NB4 (cell line): ENCODE data around the gene VENTX.

Experiments used
- MYC ChIP-seq: IDR thresholded peaks from 2 replicates; pipeline ENCODE4 v1.6.1; 2011; ENCODE audit warnings: low read depth, low read length
- POLR2A ChIP-seq: IDR thresholded peaks from 2 replicates; pipeline ENCODE4 v1.6.1; 2011; ENCODE audit warnings: mild to moderate bottlenecking; ENCODE audit not compliant: insufficient read length; ENCODE audit errors: extremely low read depth
- TF ChIP-seq, protein P1 (sequence below): IDR thresholded peaks from one replicate; pipeline ENCODE4 v1.5.1; 2012; ENCODE audit warnings: low read depth, low read length
- TF ChIP-seq, protein P2 (sequence below): IDR thresholded peaks from 2 replicates; pipeline ENCODE4 v1.6.1; 2011; ENCODE audit warnings: low read depth, low read length

DNA sequence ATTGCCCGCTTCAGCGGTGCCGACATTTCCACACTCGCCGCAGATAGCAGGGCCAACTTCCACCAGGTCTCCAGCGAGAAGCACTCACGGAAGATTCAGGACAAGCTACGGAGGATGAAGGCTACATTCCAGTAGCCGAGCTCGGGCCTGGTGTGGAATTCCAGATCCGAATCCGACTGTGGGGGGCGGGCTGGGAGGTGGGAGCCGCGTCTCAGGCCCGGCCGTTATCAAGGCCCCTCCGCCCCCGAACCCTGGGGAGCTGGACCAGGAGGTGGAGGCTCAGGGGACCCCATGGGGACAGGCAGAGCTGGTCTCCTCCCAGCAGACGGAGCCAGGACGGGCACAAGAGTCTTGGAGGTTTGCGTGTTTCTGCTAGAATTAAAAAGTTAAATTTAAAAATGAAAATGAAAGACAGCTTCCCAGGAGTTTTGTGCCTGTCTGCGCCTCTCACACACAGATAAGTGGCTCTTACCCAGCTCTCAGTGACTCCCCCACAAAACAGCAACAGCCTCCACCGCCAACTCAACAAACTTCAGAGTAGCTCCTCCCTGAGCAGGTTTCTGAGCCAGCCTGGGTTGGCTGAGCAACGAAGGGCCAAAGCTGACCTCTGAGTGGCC, 12.8 kb upstream of the VENTX start:
- no peak for TF ChIP-seq POLR2A
- TF ChIP-seq, protein P1, sequence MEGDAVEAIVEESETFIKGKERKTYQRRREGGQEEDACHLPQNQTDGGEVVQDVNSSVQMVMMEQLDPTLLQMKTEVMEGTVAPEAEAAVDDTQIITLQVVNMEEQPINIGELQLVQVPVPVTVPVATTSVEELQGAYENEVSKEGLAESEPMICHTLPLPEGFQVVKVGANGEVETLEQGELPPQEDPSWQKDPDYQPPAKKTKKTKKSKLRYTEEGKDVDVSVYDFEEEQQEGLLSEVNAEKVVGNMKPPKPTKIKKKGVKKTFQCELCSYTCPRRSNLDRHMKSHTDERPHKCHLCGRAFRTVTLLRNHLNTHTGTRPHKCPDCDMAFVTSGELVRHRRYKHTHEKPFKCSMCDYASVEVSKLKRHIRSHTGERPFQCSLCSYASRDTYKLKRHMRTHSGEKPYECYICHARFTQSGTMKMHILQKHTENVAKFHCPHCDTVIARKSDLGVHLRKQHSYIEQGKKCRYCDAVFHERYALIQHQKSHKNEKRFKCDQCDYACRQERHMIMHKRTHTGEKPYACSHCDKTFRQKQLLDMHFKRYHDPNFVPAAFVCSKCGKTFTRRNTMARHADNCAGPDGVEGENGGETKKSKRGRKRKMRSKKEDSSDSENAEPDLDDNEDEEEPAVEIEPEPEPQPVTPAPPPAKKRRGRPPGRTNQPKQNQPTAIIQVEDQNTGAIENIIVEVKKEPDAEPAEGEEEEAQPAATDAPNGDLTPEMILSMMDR: no peak
- no peak for TF ChIP-seq MYC
- TF ChIP-seq, protein P2, sequence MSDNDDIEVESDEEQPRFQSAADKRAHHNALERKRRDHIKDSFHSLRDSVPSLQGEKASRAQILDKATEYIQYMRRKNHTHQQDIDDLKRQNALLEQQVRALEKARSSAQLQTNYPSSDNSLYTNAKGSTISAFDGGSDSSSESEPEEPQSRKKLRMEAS: no peak
